Fibroblast of upper back skin (primary cell): ENCODE data around the gene TPRG1L.
A peak's percentile ranks its signal among the peaks of the same experiment; 100 is the strongest.
"Not testable (repeated sequence)": the region's sequence is repeated elsewhere in the genome, so short reads cannot be mapped to it uniquely, and the experiment has no call there.

Source experiments
- DNase-seq: peaks from one replicate; pipeline ENCODE4 v3.0.0-alpha.2; 2013

The TPRG1L gene

GRCh38 chr1:3609769-3610526 lies 14.9 kb upstream of the TPRG1L start:
- DNase-seq: no peak

GRCh38 chr1:3610527-3611169 lies 14.2 kb upstream of the TPRG1L start:
- DNase-seq: peak; percentile 45

- DNase-seq: peak; percentile 15
Observed at GRCh38 chr1:3611170-3612019, 13.4 kb upstream of the TPRG1L start, which contains the start of gene MEGF6. Gene MEGF6, minus strand, starts transcription at chr1:3611508. Its CDS starts 240 bp downstream, at chr1:3611268.

- no peak for DNase-seq
Observed at GRCh38 chr1:3612123-3612522, 12.7 kb upstream of the TPRG1L start.

- DNase-seq: no peak
Observed at GRCh38 chr1:3614755-3615742, 9.8 kb upstream of the TPRG1L start.

- DNase-seq: no peak
Observed at GRCh38 chr1:3616861-3617260, 8.0 kb upstream of the TPRG1L start.

- DNase-seq: no peak
Observed at GRCh38 chr1:3617806-3618345, 6.9 kb upstream of the TPRG1L start.

- DNase-seq: no peak
Observed at GRCh38 chr1:3618531-3618880, 6.3 kb upstream of the TPRG1L start.

GRCh38 chr1:3618881-3619671 lies 5.7 kb upstream of the TPRG1L start:
- peak; percentile 70 for DNase-seq

- DNase-seq: no peak
Observed at GRCh38 chr1:3620708-3621107, 4.1 kb upstream of the TPRG1L start.

- DNase-seq: peak; percentile 26
Observed at GRCh38 chr1:3621151-3621671, 3.6 kb upstream of the TPRG1L start.

GRCh38 chr1:3622102-3622501 lies 2.7 kb upstream of the TPRG1L start:
- not testable (repeated sequence) for DNase-seq

- DNase-seq: no peak
Observed at GRCh38 chr1:3623441-3624199, 1.2 kb upstream of the TPRG1L start.

- DNase-seq: no peak
Observed at GRCh38 chr1:3625151-3625907, 514 bp downstream of the TPRG1L start.

GRCh38 chr1:3626025-3626424 lies 1.2 kb downstream of the TPRG1L start:
- DNase-seq: no peak

GRCh38 chr1:3627515-3628253 lies 2.9 kb downstream of the TPRG1L start:
- DNase-seq: no peak

- no peak for DNase-seq
Observed at GRCh38 chr1:3628445-3628844, 3.6 kb downstream of the TPRG1L start.

- no peak for DNase-seq
Observed at GRCh38 chr1:3629561-3630160, 4.8 kb downstream of the TPRG1L start.
